ENCODE data around the gene OR6F1.

OR6F1 gene

DNA sequence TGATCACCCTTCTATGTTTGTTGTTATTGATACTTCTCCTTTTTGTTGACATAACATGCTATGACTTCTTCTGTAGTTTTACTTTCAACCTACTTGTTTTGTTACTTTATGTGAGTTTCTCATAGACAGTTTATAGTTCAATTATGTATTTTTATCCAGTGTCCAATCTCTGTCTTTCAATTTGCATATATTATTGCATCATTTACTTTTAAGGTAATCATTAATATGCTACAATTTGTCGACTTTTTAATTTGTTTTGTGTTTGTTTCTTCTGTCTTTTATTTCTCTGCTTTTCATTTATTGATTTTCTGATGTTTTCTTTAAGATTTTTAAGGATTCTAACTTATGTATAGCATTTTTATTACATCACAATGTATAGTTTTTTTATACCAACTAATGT lies 47.2 kb downstream of the OR6F1 start:
- no peak overlapping the region for H3K27ac ChIP-seq
- no peak for DNase-seq
- no peaks in the 10 kb centered on the region for H3K9me3 ChIP-seq (ENCODE audit: severe bottlenecking)
- TF ChIP-seq, protein P1, sequence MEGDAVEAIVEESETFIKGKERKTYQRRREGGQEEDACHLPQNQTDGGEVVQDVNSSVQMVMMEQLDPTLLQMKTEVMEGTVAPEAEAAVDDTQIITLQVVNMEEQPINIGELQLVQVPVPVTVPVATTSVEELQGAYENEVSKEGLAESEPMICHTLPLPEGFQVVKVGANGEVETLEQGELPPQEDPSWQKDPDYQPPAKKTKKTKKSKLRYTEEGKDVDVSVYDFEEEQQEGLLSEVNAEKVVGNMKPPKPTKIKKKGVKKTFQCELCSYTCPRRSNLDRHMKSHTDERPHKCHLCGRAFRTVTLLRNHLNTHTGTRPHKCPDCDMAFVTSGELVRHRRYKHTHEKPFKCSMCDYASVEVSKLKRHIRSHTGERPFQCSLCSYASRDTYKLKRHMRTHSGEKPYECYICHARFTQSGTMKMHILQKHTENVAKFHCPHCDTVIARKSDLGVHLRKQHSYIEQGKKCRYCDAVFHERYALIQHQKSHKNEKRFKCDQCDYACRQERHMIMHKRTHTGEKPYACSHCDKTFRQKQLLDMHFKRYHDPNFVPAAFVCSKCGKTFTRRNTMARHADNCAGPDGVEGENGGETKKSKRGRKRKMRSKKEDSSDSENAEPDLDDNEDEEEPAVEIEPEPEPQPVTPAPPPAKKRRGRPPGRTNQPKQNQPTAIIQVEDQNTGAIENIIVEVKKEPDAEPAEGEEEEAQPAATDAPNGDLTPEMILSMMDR (IDR thresholded peaks at IDR 0.05; ENCODE audit: low read depth, low read length), result no peak
- no peak overlapping the region for H3K4me3 ChIP-seq (ENCODE audit: low read depth, low read length)
- no peaks in the 10 kb centered on the region for H3K36me3 ChIP-seq
- H3K27me3 ChIP-seq (ENCODE audit: insufficient read depth, low read depth, severe bottlenecking), result peaks cover 2% of the 10 kb centered on the region

Measured in WERI-Rb-1 (cell line).